CD14-positive monocyte (primary cell): ENCODE results near the gene PPIE. TPM values are rescaled to one million over a fixed set of nuclear protein-coding genes. Genes with fewer than 3 reads are reported as not detected.

Experiments
- DNase-seq, 3 donors: peaks; one replicate each; pipeline ENCODE4 v3.0.0-alpha.2; 2011 to 2022
- H2AFZ ChIP-seq: 2 replicates; pipeline ENCODE4 v1.6.0; 2012; ENCODE audit warnings: mild to moderate bottlenecking, low read depth, low read length, inconsistent platforms; ENCODE audit not compliant: insufficient read depth, poor library complexity, severe bottlenecking
- H3K27ac ChIP-seq, 2 donors: 1 replicate in 1 of 2; 2 replicates in 1 of 2; pipeline ENCODE4 v1.5.1; 2012 to 2013; ENCODE audit warnings: low read length in 2 of 2, control low read depth in 1 of 2, inconsistent platforms in 1 of 2, low read depth in 1 of 2, mild to moderate bottlenecking in 1 of 2
- H3K27me3 ChIP-seq, 2 donors: one replicate each; pipeline versions ENCODE4 v1.6.0 to v1.6.1; 2011 to 2013; ENCODE audit warnings: low read length in 2 of 2; ENCODE audit not compliant: control insufficient read depth in 2 of 2, insufficient read depth in 2 of 2
- H3K36me3 ChIP-seq, 2 donors: replicated peaks in 1 of 2; 1 replicate in 1 of 2; 2 replicates in 1 of 2; pipeline versions ENCODE4 v1.5.1 to v1.6.1; 2012 to 2013; ENCODE audit warnings: low read length in 2 of 2, control low read depth in 1 of 2, inconsistent platforms in 1 of 2, mild to moderate bottlenecking in 1 of 2; ENCODE audit not compliant: insufficient read depth in 2 of 2, control insufficient read depth in 1 of 2
- H3K4me1 ChIP-seq, 2 donors: 1 replicate in 1 of 2; 2 replicates in 1 of 2; pipeline versions ENCODE4 v1.5.1 to v1.6.1; 2012 to 2013; ENCODE audit warnings: low read length in 2 of 2, control low read depth in 1 of 2, inconsistent platforms in 1 of 2, mild to moderate bottlenecking in 1 of 2, moderate library complexity in 1 of 2; ENCODE audit not compliant: insufficient read depth in 2 of 2, control insufficient read depth in 1 of 2
- H3K4me2 ChIP-seq: replicated peaks from 2 replicates; pipeline ENCODE3; 2012; ENCODE audit warnings: low read length, moderate library complexity, mild to moderate bottlenecking; ENCODE audit not compliant: poor library complexity, severe bottlenecking; ENCODE audit errors: extremely low read depth
- H3K4me3 ChIP-seq, 3 experiments: fragments of 200-600 bp in 1 of 3; sonication (generic) in 1 of 3; replicated peaks in 1 of 3; 1 replicate in 2 of 3; 2 replicates in 1 of 3; pipeline ENCODE4 v1.5.1; 2011 to 2013; ENCODE audit warnings: low read length in 3 of 3, mild to moderate bottlenecking in 3 of 3, control low read depth in 2 of 3, low read depth in 2 of 3, inconsistent platforms in 1 of 3, moderate library complexity in 1 of 3
- H3K79me2 ChIP-seq: 2 replicates; pipeline ENCODE4 v1.6.0; 2012; ENCODE audit warnings: mild to moderate bottlenecking, control low read depth, inconsistent platforms, low read length, moderate library complexity; ENCODE audit not compliant: insufficient read depth
- H3K9ac ChIP-seq: 2 replicates; pipeline ENCODE4 v1.6.0; 2017; ENCODE audit warnings: low read length, mild to moderate bottlenecking; ENCODE audit not compliant: insufficient read depth, poor library complexity, severe bottlenecking
- H3K9me3 ChIP-seq, 2 donors: replicated peaks in 1 of 2; 1 replicate in 1 of 2; 2 replicates in 1 of 2; pipeline versions ENCODE4 v1.5.1 to v1.6.1; 2012 to 2013; ENCODE audit warnings: low read length in 2 of 2, control low read depth in 1 of 2; ENCODE audit not compliant: control insufficient read depth in 1 of 2, insufficient read depth in 1 of 2
- H4K20me1 ChIP-seq: 2 replicates; pipeline ENCODE4 v1.6.0; 2012; ENCODE audit warnings: mild to moderate bottlenecking, low read length, control low read depth, moderate library complexity; ENCODE audit not compliant: insufficient read depth
- H3K27ac Mint-ChIP-seq, 7 donors: one replicate each; pipeline ENCODE4 v1.8.0; 2020; ENCODE audit warnings: mild to moderate bottlenecking in 7 of 7, mixed read lengths in 7 of 7, moderate library complexity in 6 of 7, inconsistent platforms in 2 of 7
- H3K27me3 Mint-ChIP-seq, 3 donors: one replicate each; pipeline ENCODE4 v1.8.0; 2021 to 2022; ENCODE audit warnings: low read depth in 3 of 3, mild to moderate bottlenecking in 3 of 3, mixed read lengths in 3 of 3, moderate library complexity in 3 of 3, inconsistent platforms in 1 of 3
- H3K36me3 Mint-ChIP-seq, 2 donors: one replicate each; pipeline ENCODE4 v1.8.0; 2020; ENCODE audit warnings: mixed read lengths in 2 of 2, inconsistent platforms in 1 of 2, mild to moderate bottlenecking in 1 of 2
- H3K4me1 Mint-ChIP-seq: one replicate; pipeline ENCODE4 v1.8.0; 2020; ENCODE audit warnings: mild to moderate bottlenecking, mixed read lengths
- H3K4me3 Mint-ChIP-seq, 2 donors: one replicate each; pipeline ENCODE4 v1.8.0; 2020; ENCODE audit warnings: mild to moderate bottlenecking in 2 of 2, mixed read lengths in 2 of 2, moderate library complexity in 1 of 2
- H3K9me3 Mint-ChIP-seq, 7 donors: one replicate each; pipeline ENCODE4 v1.8.0; 2020 to 2022; ENCODE audit warnings: mixed read lengths in 7 of 7, mild to moderate bottlenecking in 6 of 7, moderate library complexity in 6 of 7, inconsistent platforms in 2 of 7
- CTCF ChIP-seq: fragments of 200-600 bp; IDR thresholded peaks from one replicate; pipeline ENCODE4 v1.8.0; 2022; ENCODE audit warnings: antibody characterized with exemption, mild to moderate bottlenecking
- WGBS: methylation state at CpG from one replicate; pipeline ENCODE4 v1.1.5; 2013; ENCODE audit warnings: missing lambda C conversion rate; ENCODE audit not compliant: insufficient coverage; 5-methylcytosine and 5-hydroxymethylcytosine counted together
- intact Hi-C, 2 donors: fragments of 100-400 bp; cut with micrococcal nuclease; formaldehyde crosslinking; loops; one replicate each; pipeline versions ENCODE4 v1.15.0 to v1.15.1; 2023
- polyA plus RNA-seq, 3 donors: library from polyadenylated mRNA; depleted of rRNA in 1 of 3; unstranded in 2 of 3; stranded (reverse) in 1 of 3; fragments of 300-500 nt in 2 of 3; fragments of >200 nt in 1 of 3; fragmentation: Illumina TruSeq in 2 of 3; gene quantifications; 1 replicate in 2 of 3; 2 replicates in 1 of 3; pipeline ENCODE4 v1.2.3, GENCODE V29; 2012 to 2021

Gene PPIE
- polyA plus RNA-seq, 3 donors: 48.8 to 55.9 (median 48.9) TPM

GRCh38 chr1:39788426-39788757 lies 49.7 kb downstream of the PPIE start:
- no peaks in the 10 kb centered on the region for H3K36me3 ChIP-seq
- 4% methylated on average over 43 of the region's 51 CpGs for WGBS
- no peak overlapping the region for H3K27ac ChIP-seq
- peaks cover 9% of the 10 kb centered on the region for H3K79me2 ChIP-seq
- DNase-seq: no peak
- peaks cover 0 to 2% (median 0%) of the 10 kb centered on the region in 7 donors for H3K9me3 Mint-ChIP-seq
- intact Hi-C loops: loop anchor here in 1 of 2 donors (10.0 kb wide), 1 partner anchor 54 kb away; the partner anchor contains the start of gene PPIE
- peaks cover 0 to 6% of the 10 kb centered on the region in 2 donors for H3K27me3 ChIP-seq
- peaks cover 9 to 14% (median 12%) of the 10 kb centered on the region in 3 donors for H3K27me3 Mint-ChIP-seq
- no peaks in the 10 kb centered on the region for H3K9me3 ChIP-seq
- no peak overlapping the region for H3K27ac Mint-ChIP-seq
- H2AFZ ChIP-seq: peak overlapping the region; percentile 96
- peak overlapping the region; percentile 79 for H3K9ac ChIP-seq
- peaks cover 37% of the 10 kb centered on the region for H3K4me1 Mint-ChIP-seq
- H3K4me1 ChIP-seq: peaks cover 21 to 30% of the 10 kb centered on the region in 2 donors
- H3K36me3 Mint-ChIP-seq: peaks cover 0 to 4% of the 10 kb centered on the region in 2 donors
- H3K4me3 ChIP-seq: peak overlapping the region; percentile 28 to 80 (median 73)
- no peak for TF ChIP-seq CTCF
- H3K4me2 ChIP-seq: peak overlapping the region; percentile 93
- peak overlapping the region; percentile 39 to 69 for H3K4me3 Mint-ChIP-seq
- H4K20me1 ChIP-seq: no peaks in the 10 kb centered on the region

- H3K36me3 ChIP-seq: no peaks in the 10 kb centered on the region
- no peaks in the 10 kb centered on the region for H3K36me3 Mint-ChIP-seq
- H3K4me3 Mint-ChIP-seq: peak within 1 kb of the TSS; percentile 84 to 95
- DNase-seq: peak; percentile 53 to 67 (median 64)
- peak within 1 kb of the TSS in 1 of 2 donors; percentile 74 for H3K27ac ChIP-seq
- no peaks in the 10 kb centered on the region for H4K20me1 ChIP-seq
- peaks cover 0 to 2% (median 0%) of the 10 kb centered on the region in 7 donors for H3K9me3 Mint-ChIP-seq
- peaks cover 43% of the 10 kb centered on the region for H3K4me1 Mint-ChIP-seq
- TF ChIP-seq CTCF: no peak
- H3K27me3 Mint-ChIP-seq: peaks cover 9 to 14% (median 12%) of the 10 kb centered on the region in 3 donors
- peak within 1 kb of the TSS; percentile 96 for H2AFZ ChIP-seq
- WGBS: under 1% methylated on average over 86 of the region's 91 CpGs
- peaks cover 25 to 36% of the 10 kb centered on the region in 2 donors for H3K4me1 ChIP-seq
- H3K9ac ChIP-seq: peak within 1 kb of the TSS; percentile 79
- H3K4me3 ChIP-seq: peak within 1 kb of the TSS; percentile 59 to 80 (median 73)
- intact Hi-C loops: loop anchor here in 1 of 2 donors (10.0 kb wide), 1 partner anchor 54 kb away; the partner anchor contains the start of gene PPIE
- H3K9me3 ChIP-seq: no peaks in the 10 kb centered on the region
- peak within 1 kb of the TSS; percentile 93 for H3K4me2 ChIP-seq
- H3K79me2 ChIP-seq: peaks cover 9% of the 10 kb centered on the region
- H3K27ac Mint-ChIP-seq: peak within 1 kb of the TSS in 6 of 7 donors; percentile 63 to 88 (median 76)
- peaks cover 0 to 6% of the 10 kb centered on the region in 2 donors for H3K27me3 ChIP-seq
These were observed 50.3 kb downstream of the PPIE start, which contains the start of gene BMP8B for GRCh38 chr1:39788758-39789570. Gene BMP8B (minus strand): TSS chr1:39788865. CDS start chr1:39788485, 380 bp downstream.
